Heart left ventricle (tissue), 16 donors: ENCODE data around the gene WHRN. TPM values are rescaled to one million over a fixed set of nuclear protein-coding genes. Genes with fewer than 3 reads are reported as not detected.

Experiments used
- ATAC-seq, 4 donors: fragments of 200-7000 bp; cut with Tn5 transposase; one replicate each; pipeline ENCODE4 v1.9.1; 2020 to 2022; ENCODE audit warnings: moderate library complexity in 4 of 4, mild to moderate bottlenecking in 3 of 4, moderate number of reproducible peaks in 1 of 4
- DNase-seq, 5 donors: peaks; one replicate each; pipeline ENCODE4 v3.0.0-alpha.2; 2020
- H3K27ac ChIP-seq, 12 donors: fragments of 200-600 bp; sonication (generic) in 4 of 12; one replicate each; pipeline versions ENCODE4 v1.5.0 to v1.8.0; 2016 to 2022; ENCODE audit warnings: mild to moderate bottlenecking in 2 of 12
- H3K27me3 ChIP-seq, 9 donors: fragments of 200-600 bp; sonication (generic) in 2 of 9; one replicate each; pipeline versions ENCODE4 v1.5.1 to v1.8.0; 2016 to 2022; ENCODE audit warnings: mild to moderate bottlenecking in 3 of 9
- H3K36me3 ChIP-seq, 9 donors: fragments of 200-600 bp; sonication (generic) in 2 of 9; one replicate each; pipeline versions ENCODE4 v1.5.0 to v1.8.0; 2018 to 2022; ENCODE audit warnings: mild to moderate bottlenecking in 2 of 9
- H3K4me1 ChIP-seq, 12 donors: fragments of 200-600 bp; sonication (generic) in 4 of 12; one replicate each; pipeline versions ENCODE4 v1.5.0 to v1.8.0; 2016 to 2022; ENCODE audit warnings: mild to moderate bottlenecking in 3 of 12
- H3K4me3 ChIP-seq, 12 donors: fragments of 200-600 bp; sonication (generic) in 4 of 12; one replicate each; pipeline versions ENCODE4 v1.5.0 to v1.8.0; 2017 to 2022; ENCODE audit warnings: mild to moderate bottlenecking in 9 of 12, moderate library complexity in 4 of 12
- H3K9me3 ChIP-seq, 12 donors: fragments of 200-600 bp; sonication (generic) in 4 of 12; one replicate each; pipeline versions ENCODE4 v1.5.0 to v1.8.0; 2016 to 2022; ENCODE audit warnings: mild to moderate bottlenecking in 1 of 12
- POLR2A ChIP-seq, 2 donors: fragments of 450-650 bp; IDR thresholded peaks; one replicate each; pipeline ENCODE4 v1.6.1; 2017; ENCODE audit warnings: antibody characterized with exemption in 2 of 2, mild to moderate bottlenecking in 2 of 2, moderate library complexity in 2 of 2
- WGBS, 4 donors: extraction: QIAGEN DNeasy Blood & Tissue Kit in 2 of 4; methylation state at CpG; one replicate each; pipeline versions ENCODE4 v1.1.5 to v1.1.7; 2013 to 2018; 5-methylcytosine and 5-hydroxymethylcytosine counted together
- intact Hi-C, 10 donors: fragments of 100-400 bp; cut with DNase I; formaldehyde crosslinking; loops; one replicate each; pipeline versions ENCODE4 v1.11.1 to v1.14.2; 2022
- polyA plus RNA-seq, 2 donors: library from polyadenylated mRNA; stranded (reverse); fragments of 200-250 nt; gene quantifications; one replicate each; pipeline ENCODE4 v1.2.3, GENCODE V29; 2013
- total RNA-seq, 9 donors: library from RNA; depleted of rRNA in 2 of 9; stranded (reverse); fragments of >200 nt in 2 of 9; fragmentation: NEBNext Ultra II Directional in 3 of 9; extraction: Animal tissue kit (Norgen Biotek cat#: 25700) in 3 of 9; gene quantifications; one replicate each; pipeline versions ENCODE4 v1.1.0 to v1.2.4, GENCODE V29; 2016 to 2023
- TF ChIP-seq, protein P1 (sequence below), 12 donors: fragments of 200-600 bp; sonication (generic) in 4 of 12; IDR thresholded peaks; one replicate each; pipeline versions ENCODE4 v1.5.0 to v1.8.0; 2018 to 2022; ENCODE audit warnings: antibody characterized with exemption in 12 of 12, mild to moderate bottlenecking in 5 of 12
- donor health status: ischemic (EF 13 %, LVEDD 7.1; RV severe dilation, severe dysfunction).
- donor health status: healthy with polysubstance abuse.
- donor health status: DM: no; HTN: yes; CAD: no.
- donor health status: DM: no; HTN: no; CAD: no.
- donor health status: ischemic (EF 25% LVEDD 6.9; RV normal size, moderate dysfunction).
- donor health status: ischemic (EF 25% LVEDD 5.7; RV mildly dilated, moderate dysfunction).
- donor health status: healthy.
- donor health status: DM: yes; HTN: yes; CAD: no.
- donor health status: ischemic (EF 35%, LVEDD 5.7; RV mildly dilated, moderate dysfunction).
- donor health status: nonischemic (EF 11% LVEDD 7.7; RV severe dilation, severe dysfunction).
- donor health status: DM: yes; HTN: yes; CAD: no.
- donor health status: PGD.
- donor health status: ischemic (EF 29% LVEDD 5.4; RV normal size, mild dysfunction).
- donor health status: nonischemic (EF 23%, LVEDD 6.1; RV moderate dilation, normal function).

WHRN gene
- total and polyA plus RNA-seq, 11 donors: 0.12 to 1.4 (median 0.56) TPM

DNA sequence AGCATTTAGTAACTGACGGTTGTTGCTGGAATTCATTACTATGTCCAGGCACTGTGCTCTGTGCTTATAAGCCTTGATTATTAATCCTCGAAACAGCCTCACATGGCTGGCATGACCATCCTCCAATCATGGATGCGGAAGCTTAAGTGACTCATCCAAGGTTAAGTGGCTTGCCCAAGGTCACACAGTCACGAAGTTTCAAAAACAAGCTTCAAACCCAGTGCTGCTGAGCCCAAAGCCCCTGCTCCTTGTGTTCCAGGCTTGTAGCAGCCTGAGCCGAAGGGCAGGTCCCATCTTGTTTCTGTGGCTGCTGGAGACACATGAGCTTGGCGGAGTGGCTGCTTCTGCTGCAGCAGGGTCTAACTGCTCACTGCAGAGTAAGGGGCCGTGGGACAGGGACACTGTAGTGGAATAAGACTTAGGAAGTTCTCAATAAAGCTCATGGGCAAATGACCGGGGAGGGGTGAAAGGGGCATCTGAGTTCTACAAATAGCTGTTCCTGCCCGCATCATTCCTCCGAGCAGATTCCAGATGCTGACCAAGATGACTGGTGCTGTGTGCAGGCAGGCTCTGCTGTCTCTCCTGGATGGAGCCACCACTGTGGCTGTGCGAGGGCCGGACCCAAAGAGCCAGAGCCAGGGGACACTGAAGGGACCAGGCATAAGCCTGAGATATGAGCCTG is 32.4 kb downstream of the WHRN start:
- ATAC-seq (no peak), DNase-seq (no peak)
- no peak overlapping the region for H3K27ac ChIP-seq
- intact Hi-C loops: no loop called here
- peaks cover 0 to 9% (median 0%) of the 10 kb centered on the region in 12 donors for H3K9me3 ChIP-seq
- H3K36me3 ChIP-seq: no peaks in the 10 kb centered on the region
- TF ChIP-seq, protein P1, sequence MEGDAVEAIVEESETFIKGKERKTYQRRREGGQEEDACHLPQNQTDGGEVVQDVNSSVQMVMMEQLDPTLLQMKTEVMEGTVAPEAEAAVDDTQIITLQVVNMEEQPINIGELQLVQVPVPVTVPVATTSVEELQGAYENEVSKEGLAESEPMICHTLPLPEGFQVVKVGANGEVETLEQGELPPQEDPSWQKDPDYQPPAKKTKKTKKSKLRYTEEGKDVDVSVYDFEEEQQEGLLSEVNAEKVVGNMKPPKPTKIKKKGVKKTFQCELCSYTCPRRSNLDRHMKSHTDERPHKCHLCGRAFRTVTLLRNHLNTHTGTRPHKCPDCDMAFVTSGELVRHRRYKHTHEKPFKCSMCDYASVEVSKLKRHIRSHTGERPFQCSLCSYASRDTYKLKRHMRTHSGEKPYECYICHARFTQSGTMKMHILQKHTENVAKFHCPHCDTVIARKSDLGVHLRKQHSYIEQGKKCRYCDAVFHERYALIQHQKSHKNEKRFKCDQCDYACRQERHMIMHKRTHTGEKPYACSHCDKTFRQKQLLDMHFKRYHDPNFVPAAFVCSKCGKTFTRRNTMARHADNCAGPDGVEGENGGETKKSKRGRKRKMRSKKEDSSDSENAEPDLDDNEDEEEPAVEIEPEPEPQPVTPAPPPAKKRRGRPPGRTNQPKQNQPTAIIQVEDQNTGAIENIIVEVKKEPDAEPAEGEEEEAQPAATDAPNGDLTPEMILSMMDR (IDR thresholded peaks at IDR 0.05): no peak
- TF ChIP-seq POLR2A (IDR thresholded peaks at IDR 0.05): no peak
- H3K4me1 ChIP-seq: no peaks in the 10 kb centered on the region
- no peak overlapping the region for H3K4me3 ChIP-seq
- H3K27me3 ChIP-seq: no peaks in the 10 kb centered on the region
- WGBS, 4 donors: 77 to 94% (median 79%) methylated on average over 7 to 12 of the region's 12 CpGs

- intact Hi-C loops: no loop called here
- Histone ChIP-seq H3K36me3 (no peaks in the 10 kb centered on the region), H3K27ac (no peak overlapping the region), H3K4me3 (no peak overlapping the region), H3K4me1 (no peaks in the 10 kb centered on the region), H3K27me3 (peaks cover 0 to 3% (median 0%) of the 10 kb centered on the region in 9 donors), H3K9me3 (peaks cover 0 to 9% (median 0%) of the 10 kb centered on the region in 12 donors)
- TF ChIP-seq, protein P1 (IDR thresholded peaks at IDR 0.05): no peak
- TF ChIP-seq POLR2A (IDR thresholded peaks at IDR 0.05): no peak
- DNase-seq: no peak
- WGBS, 4 donors: 72 to 87% (median 82%) methylated on average over 4 of the region's 4 CpGs
- ATAC-seq: no peak
Measured at GRCh38 chr9:114471157-114471556, 34.1 kb downstream of the WHRN start.

GRCh38 chr9:114470581-114470980 is 34.7 kb downstream of the WHRN start:
- TF ChIP-seq POLR2A (IDR thresholded peaks at IDR 0.05): no peak
- TF ChIP-seq, protein P1 (IDR thresholded peaks at IDR 0.05): no peak
- intact Hi-C loops: no loop called here
- Histone ChIP-seq H3K4me3 (no peak overlapping the region), H3K36me3 (no peaks in the 10 kb centered on the region), H3K4me1 (no peaks in the 10 kb centered on the region), H3K9me3 (peaks cover 0 to 9% (median 0%) of the 10 kb centered on the region in 12 donors), H3K27me3 (peaks cover 0 to 3% (median 0%) of the 10 kb centered on the region in 9 donors), H3K27ac (no peak overlapping the region)
- no peak for DNase-seq
- no peak for ATAC-seq
- WGBS, 4 donors: 83 to 93% (median 87%) methylated on average over 2 to 6 of the region's 6 CpGs

GRCh38 chr9:114470121-114470520 is 35.2 kb downstream of the WHRN start:
- TF ChIP-seq, protein P1 (IDR thresholded peaks at IDR 0.05): no peak
- no peak for TF ChIP-seq POLR2A (IDR thresholded peaks at IDR 0.05)
- H3K27ac ChIP-seq: no peak overlapping the region
- 75 to 96% (median 92%) methylated on average over 6 of the region's 6 CpGs for WGBS, 4 donors
- no peak overlapping the region for H3K4me3 ChIP-seq
- peaks cover 0 to 9% (median 0%) of the 10 kb centered on the region in 12 donors for H3K9me3 ChIP-seq
- no peaks in the 10 kb centered on the region for H3K4me1 ChIP-seq
- intact Hi-C loops: no loop called here
- peaks cover 0 to 3% (median 0%) of the 10 kb centered on the region in 9 donors for H3K27me3 ChIP-seq
- no peak for DNase-seq
- no peak for ATAC-seq
- H3K36me3 ChIP-seq: no peaks in the 10 kb centered on the region
